H9 (cell line): ENCODE results near the gene MRPL23. TPM values are rescaled to one million over a fixed set of nuclear protein-coding genes. Genes with fewer than 3 reads are reported as not detected.

ENCODE experiments used
- DNase-seq: peaks from one replicate; pipeline ENCODE4 v3.0.0-alpha.2; 2017
- H2AFZ ChIP-seq: one replicate; pipeline ENCODE4 v1.6.1; 2013; ENCODE audit warnings: mild to moderate bottlenecking, low read length, control low read depth, moderate library complexity
- H2AK5ac ChIP-seq: 2 replicates; pipeline ENCODE4 v1.6.1; 2013; ENCODE audit warnings: low read length, control low read depth, mixed read lengths; ENCODE audit not compliant: insufficient read length
- H2BK120ac ChIP-seq: one replicate; pipeline ENCODE4 v1.6.1; 2013; ENCODE audit warnings: low read depth, mild to moderate bottlenecking, low read length, control low read depth, inconsistent platforms; ENCODE audit not compliant: poor library complexity, severe bottlenecking
- H2BK12ac ChIP-seq: 2 replicates; pipeline ENCODE4 v1.6.1; 2013; ENCODE audit warnings: low read length, control low read depth, mixed read lengths, low read depth; ENCODE audit not compliant: insufficient read length
- H2BK15ac ChIP-seq: 2 replicates; pipeline ENCODE4 v1.6.1; 2013; ENCODE audit warnings: low read depth, low read length, control low read depth
- H2BK20ac ChIP-seq: one replicate; pipeline ENCODE4 v1.6.1; 2013; ENCODE audit warnings: low read depth, mild to moderate bottlenecking, low read length, control low read depth, inconsistent platforms; ENCODE audit not compliant: poor library complexity, severe bottlenecking
- H2BK5ac ChIP-seq: 2 replicates; pipeline ENCODE4 v1.6.1; 2013; ENCODE audit warnings: low read length, control low read depth, mixed read lengths; ENCODE audit not compliant: insufficient read length
- H3K14ac ChIP-seq: 2 replicates; pipeline ENCODE4 v1.6.1; 2013; ENCODE audit warnings: low read length, control low read depth; ENCODE audit not compliant: insufficient read depth
- H3K18ac ChIP-seq: 2 replicates; pipeline ENCODE4 v1.6.1; 2013; ENCODE audit warnings: low read depth, mild to moderate bottlenecking, mixed read lengths, low read length, control low read depth; ENCODE audit not compliant: insufficient read length
- H3K23ac ChIP-seq: 2 replicates; pipeline ENCODE4 v1.6.1; 2013; ENCODE audit warnings: low read length, control low read depth, mixed read lengths, low read depth; ENCODE audit not compliant: insufficient read length
- H3K23me2 ChIP-seq: 2 replicates; pipeline ENCODE4 v1.6.1; 2013; ENCODE audit warnings: low read depth, mild to moderate bottlenecking, mixed read lengths, low read length, control low read depth; ENCODE audit not compliant: insufficient read length, poor library complexity, severe bottlenecking
- H3K27ac ChIP-seq: 2 replicates; pipeline ENCODE4 v1.5.1; 2013; ENCODE audit warnings: low read length, control low read depth, mixed read lengths, low read depth; ENCODE audit not compliant: insufficient read length
- H3K27me3 ChIP-seq: 2 replicates; pipeline ENCODE4 v1.6.1; 2013; ENCODE audit warnings: low read length, control low read depth, inconsistent platforms; ENCODE audit not compliant: insufficient read depth
- H3K4ac ChIP-seq: 2 replicates; pipeline ENCODE4 v1.6.1; 2013; ENCODE audit warnings: low read depth, mild to moderate bottlenecking, control low read depth, inconsistent platforms, low read length, moderate library complexity
- H3K4me1 ChIP-seq: 2 replicates; pipeline ENCODE4 v1.6.1; 2013; ENCODE audit warnings: low read length, control low read depth, inconsistent platforms; ENCODE audit not compliant: insufficient read depth
- H3K4me2 ChIP-seq: 2 replicates; pipeline ENCODE4 v1.6.1; 2013; ENCODE audit warnings: low read length, control low read depth, mixed read lengths; ENCODE audit not compliant: insufficient read length, insufficient read depth
- H3K56ac ChIP-seq: 2 replicates; pipeline ENCODE4 v1.6.1; 2013; ENCODE audit warnings: low read depth, mild to moderate bottlenecking, mixed read lengths, low read length, control low read depth; ENCODE audit not compliant: insufficient read length
- H3K79me1 ChIP-seq: 2 replicates; pipeline ENCODE4 v1.6.1; 2013; ENCODE audit warnings: low read depth, mild to moderate bottlenecking, moderate library complexity, low read length, control low read depth, inconsistent platforms; ENCODE audit not compliant: insufficient read depth, poor library complexity, severe bottlenecking
- H3K79me2 ChIP-seq: 2 replicates; pipeline ENCODE4 v1.6.1; 2013; ENCODE audit warnings: low read length, control low read depth, inconsistent platforms; ENCODE audit not compliant: insufficient read depth
- H3K9ac ChIP-seq: 2 replicates; pipeline ENCODE4 v1.6.1; 2013; ENCODE audit warnings: low read length, control low read depth, mixed read lengths; ENCODE audit not compliant: insufficient read length; ENCODE audit errors: extremely low read depth
- H3K9me3 ChIP-seq: one replicate; pipeline ENCODE4 v1.6.1; 2013; ENCODE audit warnings: low read depth, low read length, inconsistent platforms; ENCODE audit not compliant: control insufficient read depth
- H3T11ph ChIP-seq: one replicate; pipeline ENCODE4 v1.6.1; 2013; ENCODE audit warnings: mild to moderate bottlenecking, low read length, control low read depth, inconsistent platforms
- H4K20me1 ChIP-seq: one replicate; pipeline ENCODE4 v1.6.1; 2013; ENCODE audit not compliant: control insufficient read depth, insufficient read length, insufficient read depth
- H4K5ac ChIP-seq: 2 replicates; pipeline ENCODE4 v1.6.1; 2013; ENCODE audit warnings: low read depth, mild to moderate bottlenecking, mixed read lengths, low read length, control low read depth; ENCODE audit not compliant: insufficient read length
- H4K8ac ChIP-seq: replicated peaks from 2 replicates; pipeline ENCODE4 v1.6.1; 2013; ENCODE audit warnings: low read length, control low read depth, mixed read lengths, low read depth; ENCODE audit not compliant: insufficient read length
- H4K91ac ChIP-seq: 2 replicates; pipeline ENCODE4 v1.6.1; 2013; ENCODE audit warnings: low read depth, mild to moderate bottlenecking, moderate library complexity, mixed read lengths, low read length, control low read depth; ENCODE audit not compliant: insufficient read length
- H3K27ac Mint-ChIP-seq, 3 experiments: 2 replicates in 2 of 3; 3 replicates in 1 of 3; pipeline ENCODE4 v1.8.0; 2020 to 2021; ENCODE audit warnings: mixed read lengths in 3 of 3, mild to moderate bottlenecking in 1 of 3, moderate library complexity in 1 of 3
- H3K27me3 Mint-ChIP-seq: 2 replicates; pipeline ENCODE4 v1.8.0; 2021; ENCODE audit warnings: low read depth, mild to moderate bottlenecking, moderate library complexity, mixed read lengths
- H3K36me3 Mint-ChIP-seq, 3 experiments: 2 replicates in 2 of 3; 3 replicates in 1 of 3; pipeline ENCODE4 v1.8.0; 2020 to 2021; ENCODE audit warnings: low read depth in 3 of 3, mixed read lengths in 3 of 3; ENCODE audit not compliant: insufficient read depth in 1 of 3
- H3K4me1 Mint-ChIP-seq, 2 experiments: 2 replicates each; pipeline ENCODE4 v1.8.0; 2020; ENCODE audit warnings: mixed read lengths in 2 of 2
- H3K4me3 Mint-ChIP-seq, 2 experiments: 2 replicates in 1 of 2; 3 replicates in 1 of 2; pipeline ENCODE4 v1.8.0; 2020 to 2021; ENCODE audit warnings: mild to moderate bottlenecking in 2 of 2, mixed read lengths in 2 of 2, moderate library complexity in 1 of 2
- H3K9me3 Mint-ChIP-seq, 2 experiments: 2 replicates in 1 of 2; 3 replicates in 1 of 2; pipeline ENCODE4 v1.8.0; 2020; ENCODE audit warnings: mild to moderate bottlenecking in 2 of 2, mixed read lengths in 2 of 2, moderate library complexity in 1 of 2
- CTCF ChIP-seq: fragments of 200-600 bp; sonication (generic); conservative IDR thresholded peaks from 3 replicates; pipeline ENCODE4 v1.8.0; 2021; ENCODE audit warnings: antibody characterized with exemption, mild to moderate bottlenecking
- WGBS: extraction: QIAGEN DNeasy Blood & Tissue Kit; methylation state at CpG from one replicate; pipeline ENCODE4 v1.1.7; 2013; ENCODE audit warnings: missing lambda C conversion rate, low lambda C conversion rate, mixed read lengths; ENCODE audit not compliant: insufficient read length; ENCODE audit errors: extremely low coverage; 5-methylcytosine and 5-hydroxymethylcytosine counted together
- total RNA-seq: library from RNA; stranded (reverse); gene quantifications from 2 replicates; pipeline ENCODE4 v1.2.1, GENCODE V29; 2021

Gene MRPL23
- total RNA-seq, 1 experiment from 2014 or later: 67.3 TPM

GRCh38 chr11:1923201-1923956 is 23.8 kb upstream of the MRPL23 start:
- H3K27ac Mint-ChIP-seq: no peak overlapping the region
- no peak overlapping the region for H4K8ac ChIP-seq
- no peak overlapping the region for H3K56ac ChIP-seq
- no peak overlapping the region for H2BK12ac ChIP-seq
- H3K14ac ChIP-seq: no peak overlapping the region
- H2AK5ac ChIP-seq: no peak overlapping the region
- H3K4ac ChIP-seq: no peak overlapping the region
- H3K9me3 ChIP-seq: no peaks in the 10 kb centered on the region
- no peak overlapping the region for H4K5ac ChIP-seq
- no peak overlapping the region for H2BK20ac ChIP-seq
- no peaks in the 10 kb centered on the region for H4K20me1 ChIP-seq
- H3K9me3 Mint-ChIP-seq: no peaks in the 10 kb centered on the region; a peak in 1 of 5 replicates
- H3K9ac ChIP-seq: no peak overlapping the region
- H2BK120ac ChIP-seq: no peak overlapping the region
- no peak for DNase-seq
- no peak overlapping the region for H3K27ac ChIP-seq
- no peak overlapping the region for H4K91ac ChIP-seq
- no peak overlapping the region for H3K18ac ChIP-seq
- H2BK15ac ChIP-seq: no peak overlapping the region
- no peaks in the 10 kb centered on the region for H3K27me3 ChIP-seq
- H3K79me2 ChIP-seq: no peaks in the 10 kb centered on the region
- H3T11ph ChIP-seq: no peak overlapping the region
- no peak overlapping the region for H2AFZ ChIP-seq
- H2BK5ac ChIP-seq: no peak overlapping the region
- H3K23ac ChIP-seq: no peak overlapping the region
- peaks cover 3% of the 10 kb centered on the region for H3K23me2 ChIP-seq
- H3K79me1 ChIP-seq: no peaks in the 10 kb centered on the region
- TF ChIP-seq CTCF: no peak
- H3K27me3 Mint-ChIP-seq: peaks cover 16% of the 10 kb centered on the region
- H3K4me1 ChIP-seq: no peaks in the 10 kb centered on the region
- peaks cover 3 to 6% of the 10 kb centered on the region in 2 experiments; a peak in 3 of 4 replicates for H3K4me1 Mint-ChIP-seq
- H3K4me3 Mint-ChIP-seq: no peak overlapping the region
- H3K36me3 Mint-ChIP-seq: no peaks in the 10 kb centered on the region
- H3K4me2 ChIP-seq: no peak overlapping the region
- WGBS: no CpG with 5 or more reads among the region's 22 CpGs
